Measurements from ENCODE around the gene PHGDH.

Gene PHGDH

DNA sequence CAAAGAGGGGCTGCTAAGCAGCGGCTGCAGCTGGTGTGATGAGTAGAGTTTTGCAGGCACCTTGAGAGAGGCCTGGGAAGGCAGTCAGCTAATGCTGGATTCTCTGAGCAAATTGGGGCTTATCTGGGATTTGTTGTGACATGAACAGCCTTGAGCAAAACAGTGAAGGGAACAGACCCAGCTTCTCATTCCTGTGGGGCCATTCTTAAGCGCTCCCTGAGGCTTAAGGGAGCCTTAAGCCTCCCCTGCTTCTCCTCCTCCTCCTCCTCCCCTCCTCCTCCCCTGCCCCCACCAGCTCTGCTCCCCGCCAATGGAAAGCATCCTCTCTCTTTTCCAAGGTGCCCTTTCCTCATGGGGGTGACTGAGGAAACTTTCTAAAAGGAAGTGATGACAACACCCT, 35.7 kb downstream of the PHGDH start:
- TF ChIP-seq GATA3 (IDR thresholded peaks at IDR 0.05; ENCODE audit: low read depth, low read length) (no peak), GATA2 (IDR thresholded peaks at IDR 0.05; ENCODE audit: low read depth, low read length) (no peak)

DNA sequence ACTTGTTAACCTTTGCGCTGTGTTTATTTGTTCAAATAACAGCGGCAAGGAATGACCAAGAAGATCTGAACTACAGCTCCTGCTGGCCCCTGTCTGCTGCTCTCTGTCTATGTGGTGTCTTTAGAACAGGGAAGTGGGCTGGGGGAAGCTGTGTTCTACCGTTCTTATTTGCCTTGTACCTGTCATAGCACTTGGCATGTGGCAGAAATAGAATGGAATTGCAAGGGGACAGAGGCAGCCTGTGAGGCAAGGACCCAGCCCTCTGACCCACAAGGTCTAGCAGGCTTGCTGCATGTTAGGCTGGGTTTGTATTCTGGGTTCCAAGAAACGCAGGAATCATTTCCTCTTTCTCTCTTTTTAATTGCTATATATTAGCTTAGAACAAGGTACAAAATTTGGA, 36.3 kb downstream of the PHGDH start:
- TF ChIP-seq GATA3 (IDR thresholded peaks at IDR 0.05; ENCODE audit: low read depth, low read length) (no peak), GATA2 (IDR thresholded peaks at IDR 0.05; ENCODE audit: low read depth, low read length) (no peak)

DNA sequence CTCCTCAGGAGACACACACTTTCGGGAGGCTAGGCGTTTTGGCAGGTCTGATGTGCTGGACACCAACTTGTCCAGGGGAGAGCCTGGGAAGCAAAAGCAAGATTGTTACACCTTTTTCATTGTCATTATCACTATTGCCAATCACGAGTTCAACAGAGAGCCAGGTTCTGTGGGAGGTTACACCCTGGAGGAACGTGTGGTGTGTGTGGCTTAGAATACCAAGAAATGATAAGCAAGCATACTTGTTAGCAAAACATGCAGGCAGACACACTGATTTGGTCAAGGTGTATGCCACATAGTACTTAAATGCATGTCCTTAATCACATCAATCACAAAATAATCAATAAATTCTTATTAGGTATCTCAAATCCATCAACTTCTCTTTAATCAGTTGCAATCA, 40.9 kb downstream of the PHGDH start:
- TF ChIP-seq GATA3 (IDR thresholded peaks at IDR 0.05; ENCODE audit: low read depth, low read length) (no peak), GATA2 (IDR thresholded peaks at IDR 0.05; ENCODE audit: low read depth, low read length) (no peak)

- TF ChIP-seq GATA3 (IDR thresholded peaks at IDR 0.05; ENCODE audit: low read depth, low read length) (no peak), GATA2 (IDR thresholded peaks at IDR 0.05; ENCODE audit: low read depth, low read length) (no peak)
Measured at GRCh38 chr1:119758584-119758983, 46.9 kb downstream of the PHGDH start.

DNA sequence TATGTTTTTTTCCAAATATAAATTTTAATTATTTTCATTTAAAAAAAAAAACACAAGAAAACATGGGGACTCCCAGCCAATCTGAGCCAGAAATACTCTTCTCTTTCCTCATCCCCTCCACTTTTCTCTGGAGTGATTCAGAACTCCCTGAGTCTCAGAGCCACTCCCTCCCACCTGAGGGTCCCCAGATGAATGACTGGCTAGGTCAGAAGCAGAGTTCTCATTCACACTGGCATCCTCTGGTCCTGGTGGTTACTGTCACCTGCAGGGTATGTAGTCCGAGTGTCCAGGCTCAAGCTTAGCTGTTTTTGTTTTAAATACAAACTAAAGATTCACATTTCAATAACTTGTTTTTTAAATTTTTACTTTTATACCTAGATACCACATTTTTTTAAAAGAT, 50.7 kb downstream of the PHGDH start:
- no peak for TF ChIP-seq GATA2 (IDR thresholded peaks at IDR 0.05; ENCODE audit: low read depth, low read length)
- TF ChIP-seq GATA3 (IDR thresholded peaks at IDR 0.05; ENCODE audit: low read depth, low read length) = no peak

DNA sequence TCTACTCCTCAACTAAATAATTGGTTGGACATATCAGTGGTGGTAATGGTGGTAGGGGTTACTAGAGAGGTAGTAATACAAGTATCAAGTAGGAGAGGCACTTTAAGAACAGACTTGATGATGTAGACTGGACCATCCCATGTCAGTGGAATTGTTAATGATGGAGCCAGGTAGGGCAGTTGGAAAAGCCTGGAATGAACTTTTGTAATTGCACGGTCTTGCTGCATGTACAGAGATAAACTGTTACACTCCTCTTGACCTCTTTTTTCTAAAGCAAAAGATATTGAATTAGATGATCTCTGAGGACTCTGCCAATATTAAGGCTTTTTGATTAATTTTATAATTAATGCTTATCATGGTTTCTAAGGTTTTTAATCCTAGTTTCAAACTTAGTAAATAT, 51.2 kb downstream of the PHGDH start:
- TF ChIP-seq GATA2 (IDR thresholded peaks at IDR 0.05; ENCODE audit: low read depth, low read length) (no peak), GATA3 (IDR thresholded peaks at IDR 0.05; ENCODE audit: low read depth, low read length) (no peak)

DNA sequence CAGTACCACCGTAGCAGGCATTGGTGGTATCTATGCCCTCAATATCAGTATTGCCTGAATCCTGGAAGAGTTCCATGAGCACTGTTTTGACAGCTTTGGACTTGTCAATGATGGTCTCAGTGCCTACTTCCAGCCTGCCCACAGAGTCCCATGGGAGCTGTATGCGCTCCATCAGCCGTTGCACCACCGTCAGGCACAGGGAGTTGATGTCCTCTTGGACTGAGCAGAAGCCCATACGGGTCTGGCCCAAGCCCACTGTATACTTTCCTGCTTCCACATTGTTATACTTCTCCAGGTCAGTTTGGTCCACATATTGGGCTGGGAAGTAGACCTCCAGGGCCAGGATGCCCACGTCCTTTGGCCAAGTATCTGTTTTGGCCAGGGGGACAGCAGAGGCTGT, 52.5 kb downstream of the PHGDH start:
- TF ChIP-seq GATA2 (IDR thresholded peaks at IDR 0.05; ENCODE audit: low read depth, low read length) (no peak), GATA3 (IDR thresholded peaks at IDR 0.05; ENCODE audit: low read depth, low read length) (no peak)

DNA sequence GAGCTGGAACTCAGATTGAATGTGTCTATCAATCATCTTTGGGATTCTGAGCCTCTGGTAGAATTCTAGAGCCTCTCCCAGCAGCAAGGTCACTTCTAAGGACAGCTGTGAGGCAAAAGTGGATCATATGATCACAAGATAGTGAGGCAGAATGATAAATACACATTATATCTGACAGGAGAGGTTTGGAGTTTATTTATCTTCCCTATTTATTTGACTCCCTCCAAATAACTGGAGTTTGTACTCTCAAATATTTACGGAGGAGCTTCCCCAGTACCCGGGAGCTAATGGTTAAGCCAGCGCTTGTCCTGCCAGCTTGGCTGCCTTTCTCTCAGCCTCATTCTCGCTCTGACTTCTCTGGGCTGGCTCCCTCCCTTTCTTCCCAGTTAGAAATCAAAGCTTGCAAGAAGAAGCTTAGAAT, 54.6 kb downstream of the PHGDH start:
- TF ChIP-seq GATA3 (IDR thresholded peaks at IDR 0.05; ENCODE audit: low read depth, low read length) = no peak
- no peak for TF ChIP-seq GATA2 (IDR thresholded peaks at IDR 0.05; ENCODE audit: low read depth, low read length)

DNA sequence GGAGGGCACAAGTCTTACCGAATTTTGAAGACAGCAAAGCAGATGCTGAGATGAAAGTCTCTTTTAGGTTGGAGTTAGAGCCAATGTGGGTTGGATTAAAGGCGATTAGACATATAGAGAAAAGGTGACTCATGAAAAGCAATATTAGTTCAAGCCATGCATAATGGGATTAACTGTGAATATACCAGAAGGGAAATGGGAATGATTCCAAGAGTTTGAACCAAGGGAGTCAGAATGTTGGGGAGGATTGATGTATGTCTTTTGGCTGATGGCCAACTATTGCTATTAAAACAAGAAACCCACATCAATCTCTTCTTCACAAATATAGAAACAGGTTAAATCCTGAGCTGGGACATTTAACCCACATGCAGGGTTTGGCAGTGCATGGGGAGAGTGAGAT, 55.8 kb downstream of the PHGDH start:
- no peak for TF ChIP-seq GATA2 (IDR thresholded peaks at IDR 0.05; ENCODE audit: low read depth, low read length)
- TF ChIP-seq GATA3 (IDR thresholded peaks at IDR 0.05; ENCODE audit: low read depth, low read length) = no peak

DNA sequence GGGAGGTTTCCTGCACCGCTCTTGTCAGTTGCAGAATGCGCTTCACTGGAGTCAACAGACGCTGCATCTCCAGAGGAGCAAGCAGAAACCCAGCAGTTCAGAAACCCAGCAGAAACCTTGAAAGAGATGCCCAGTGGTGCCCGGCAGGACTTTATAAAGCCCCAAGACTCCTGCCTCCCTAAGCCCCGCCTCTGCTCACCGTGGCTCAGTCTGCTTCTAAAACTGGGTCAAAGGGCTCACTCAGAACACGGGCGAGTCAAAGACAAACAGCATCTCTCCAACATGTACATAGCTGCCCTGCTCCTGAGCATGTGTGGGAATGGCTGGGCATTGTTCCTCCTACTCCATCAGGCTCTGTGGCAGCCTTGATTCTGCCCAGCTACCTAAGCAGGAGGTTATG, 57.0 kb downstream of the PHGDH start, which contains the start of gene HMGCS2:
Gene HMGCS2, minus strand, starts transcription at position 128 of the 400 bp plus-strand sequence. Its CDS starts 61 bp downstream, at position 67.
- no peak for TF ChIP-seq GATA3 (IDR thresholded peaks at IDR 0.05; ENCODE audit: low read depth, low read length)
- no peak for TF ChIP-seq GATA2 (IDR thresholded peaks at IDR 0.05; ENCODE audit: low read depth, low read length)

- no peak for TF ChIP-seq GATA2 (IDR thresholded peaks at IDR 0.05; ENCODE audit: low read depth, low read length)
Measured at GRCh38 chr1:119771016-119771415, 59.3 kb downstream of the PHGDH start.

GRCh38 chr1:119771770-119772169, 60.0 kb downstream of the PHGDH start:
- no peak for TF ChIP-seq GATA2 (IDR thresholded peaks at IDR 0.05; ENCODE audit: low read depth, low read length)
- no peak for TF ChIP-seq GATA3 (IDR thresholded peaks at IDR 0.05; ENCODE audit: low read depth, low read length)

DNA sequence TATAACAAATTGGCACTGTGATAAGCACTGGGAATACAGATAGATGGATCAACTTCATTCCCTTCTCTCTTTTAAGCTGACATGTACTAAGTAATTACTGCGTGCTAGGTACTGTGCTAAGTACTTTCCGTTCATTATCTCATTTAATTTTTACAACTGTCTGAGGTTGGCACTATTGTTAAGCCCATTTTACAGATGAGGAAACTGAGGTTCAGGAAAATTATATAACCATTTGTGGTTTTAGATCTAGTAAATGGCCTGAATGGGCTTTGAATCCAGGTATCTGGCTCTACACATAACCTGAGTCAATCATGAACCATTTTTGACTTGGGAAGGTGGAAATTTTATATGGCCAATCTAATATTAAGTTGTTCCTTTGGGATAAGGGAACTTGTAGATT, 60.6 kb downstream of the PHGDH start:
- TF ChIP-seq GATA2 (IDR thresholded peaks at IDR 0.05; ENCODE audit: low read depth, low read length) (no peak), GATA3 (IDR thresholded peaks at IDR 0.05; ENCODE audit: low read depth, low read length) (no peak)

DNA sequence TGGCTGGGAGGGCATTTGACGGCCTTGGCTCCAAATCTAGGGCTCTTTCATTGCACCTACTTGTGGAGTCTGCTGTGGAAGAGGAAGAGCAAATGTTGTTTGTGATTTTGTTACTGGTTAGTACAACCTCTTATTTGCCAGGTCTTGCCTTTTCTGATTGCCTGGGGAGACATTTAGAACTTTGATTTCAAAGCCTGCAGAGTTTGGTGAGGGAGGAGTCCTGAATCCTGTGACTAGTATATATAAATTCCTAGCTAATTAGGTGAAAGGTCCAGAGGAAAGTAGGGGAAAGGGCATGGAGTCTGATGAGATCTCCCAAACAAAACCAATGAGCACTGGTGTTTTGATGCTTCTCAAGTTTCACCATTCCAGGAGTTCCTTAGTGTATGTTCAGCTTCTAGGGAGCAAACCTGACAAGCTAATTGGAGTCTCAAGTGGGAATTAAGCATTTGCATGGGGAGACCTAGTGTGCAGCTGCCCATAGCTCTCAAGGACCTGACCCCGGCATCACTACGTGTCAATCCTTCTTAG, 62.0 kb downstream of the PHGDH start:
- TF ChIP-seq GATA3 (IDR thresholded peaks at IDR 0.05; ENCODE audit: low read depth, low read length) = no peak
- TF ChIP-seq GATA2 (IDR thresholded peaks at IDR 0.05; ENCODE audit: low read depth, low read length) = no peak

DNA sequence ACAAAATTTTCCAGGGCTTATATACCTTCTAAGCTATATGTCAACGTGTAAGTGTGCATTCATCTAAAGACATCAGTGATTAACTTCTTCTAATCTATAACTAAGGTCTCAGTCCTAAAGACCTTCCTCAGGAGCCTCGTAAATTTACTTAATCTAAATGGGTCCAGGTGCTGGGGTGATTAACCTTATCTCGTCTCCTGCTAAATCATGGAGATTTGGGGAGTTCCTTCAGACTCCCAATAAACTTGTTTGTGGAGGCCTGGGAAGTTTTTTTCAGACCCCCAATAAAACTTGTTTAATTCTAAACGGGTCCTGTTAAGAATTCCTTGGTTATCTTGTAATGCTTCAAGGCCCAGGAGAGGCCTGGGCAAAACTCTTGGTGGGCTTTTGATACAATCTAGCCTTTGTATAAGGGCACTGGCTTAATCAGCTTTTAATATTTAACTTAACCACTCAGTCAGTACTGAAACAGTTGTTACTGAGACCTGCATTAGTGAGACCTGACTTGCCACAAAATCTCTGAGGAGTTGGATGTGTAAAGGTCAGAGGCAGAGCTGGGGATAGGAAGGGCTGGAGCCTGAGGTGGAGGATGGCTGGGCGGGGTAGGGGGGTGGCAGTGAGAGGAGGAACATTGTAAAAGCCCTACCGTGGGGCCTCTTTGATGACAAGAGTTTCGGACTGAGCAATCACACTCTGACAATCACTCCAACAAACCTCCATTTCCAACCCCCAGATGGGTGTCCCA, 63.2 kb downstream of the PHGDH start:
- no peak for TF ChIP-seq GATA3 (IDR thresholded peaks at IDR 0.05; ENCODE audit: low read depth, low read length)
- no peak for TF ChIP-seq GATA2 (IDR thresholded peaks at IDR 0.05; ENCODE audit: low read depth, low read length)

Measured in SH-SY5Y (cell line).